GM23338 (cell line): ENCODE data around the gene MYO9A. TPM values are rescaled to one million over a fixed set of nuclear protein-coding genes. Genes with fewer than 3 reads are reported as not detected.

Source experiments
- ATAC-seq: fragments of 200-7000 bp; cut with Tn5 transposase; 3 replicates; pipeline ENCODE4 v1.9.1; 2020
- DNase-seq: peaks from one replicate; pipeline ENCODE4 v3.0.0-alpha.2; 2015; ENCODE audit warnings: low spot score
- H2AFZ ChIP-seq: fragments of 200-600 bp; sonication (generic); 2 replicates; pipeline ENCODE4 v1.8.0; 2016; ENCODE audit warnings: antibody characterized with exemption, mild to moderate bottlenecking, moderate library complexity
- H3F3A ChIP-seq: fragments of 200-600 bp; sonication (generic); replicated peaks from 2 replicates; pipeline ENCODE4 v1.8.0; 2017; ENCODE audit warnings: antibody characterized with exemption, mixed run types, low read depth
- H3K27ac ChIP-seq: fragments of 200-600 bp; sonication (generic); 2 replicates; pipeline ENCODE4 v1.6.1; 2016; ENCODE audit warnings: low read depth
- H3K27me3 ChIP-seq: fragments of 200-600 bp; sonication (generic); 2 replicates; pipeline ENCODE4 v1.8.0; 2016; ENCODE audit warnings: mild to moderate bottlenecking, mixed run types, moderate library complexity; ENCODE audit not compliant: insufficient read depth
- H3K36me3 ChIP-seq: fragments of 200-600 bp; sonication (generic); 2 replicates; pipeline ENCODE4 v1.8.0; 2016; ENCODE audit warnings: mild to moderate bottlenecking; ENCODE audit not compliant: insufficient read depth
- H3K4me1 ChIP-seq: fragments of 200-600 bp; sonication (generic); 2 replicates; pipeline ENCODE4 v1.8.0; 2016; ENCODE audit warnings: mild to moderate bottlenecking, moderate library complexity; ENCODE audit not compliant: insufficient read depth
- H3K4me2 ChIP-seq: fragments of 200-600 bp; sonication (generic); 2 replicates; pipeline ENCODE4 v1.7.1; 2017; ENCODE audit warnings: mixed run types
- H3K4me3 ChIP-seq: fragments of 200-600 bp; sonication (generic); 2 replicates; pipeline ENCODE4 v1.6.1; 2016; ENCODE audit warnings: mixed run types
- H3K79me2 ChIP-seq: fragments of 200-600 bp; sonication (generic); replicated peaks from 2 replicates; pipeline ENCODE4 v1.8.0; 2017; ENCODE audit warnings: mild to moderate bottlenecking; ENCODE audit not compliant: insufficient read depth
- H3K9me2 ChIP-seq: fragments of 200-600 bp; sonication (generic); 2 replicates; pipeline ENCODE4 v1.8.0; 2017; ENCODE audit not compliant: insufficient read depth
- H4K20me1 ChIP-seq: fragments of 200-600 bp; sonication (generic); replicated peaks from 2 replicates; pipeline ENCODE4 v1.8.0; 2017; ENCODE audit warnings: mild to moderate bottlenecking; ENCODE audit not compliant: insufficient read depth
- H3K27ac Mint-ChIP-seq: 2 replicates; pipeline ENCODE4 v1.8.0; 2020; ENCODE audit warnings: inconsistent platforms, mild to moderate bottlenecking, moderate library complexity, mixed read lengths
- H3K27me3 Mint-ChIP-seq: 3 replicates; pipeline ENCODE4 v1.8.0; 2022; ENCODE audit warnings: low read depth, mild to moderate bottlenecking, moderate library complexity, mixed read lengths, inconsistent platforms; ENCODE audit not compliant: insufficient read depth, poor library complexity
- H3K36me3 Mint-ChIP-seq: 3 replicates; pipeline ENCODE4 v1.8.0; 2021; ENCODE audit warnings: low read depth, mild to moderate bottlenecking, inconsistent platforms, moderate library complexity, mixed read lengths
- H3K4me1 Mint-ChIP-seq: 3 replicates; pipeline ENCODE4 v1.8.0; 2020; ENCODE audit warnings: mild to moderate bottlenecking, inconsistent platforms, mixed read lengths
- H3K4me3 Mint-ChIP-seq: 3 replicates; pipeline ENCODE4 v1.8.0; 2021; ENCODE audit warnings: moderate library complexity, mild to moderate bottlenecking, inconsistent platforms, mixed read lengths
- H3K9me3 Mint-ChIP-seq: 3 replicates; pipeline ENCODE4 v1.8.0; 2020; ENCODE audit warnings: moderate library complexity, mild to moderate bottlenecking, inconsistent platforms, mixed read lengths
- CREB1 ChIP-seq: fragments of 250-450 bp; sonication (Bioruptor Pico); IDR thresholded peaks from 2 replicates; pipeline ENCODE4 v1.5.0; 2020; ENCODE audit warnings: low read depth, mild to moderate bottlenecking, moderate library complexity
- ETS1 ChIP-seq: IDR thresholded peaks from 2 replicates; pipeline ENCODE4 v1.6.1; 2016; ENCODE audit warnings: antibody characterized with exemption
- EZH2 ChIP-seq: fragments of 200-600 bp; sonication (generic); IDR thresholded peaks from one replicate; pipeline ENCODE4 v1.8.0; 2017; ENCODE audit warnings: antibody characterized with exemption, mild to moderate bottlenecking, low read depth; ENCODE audit not compliant: unreplicated experiment
- NANOG ChIP-seq: IDR thresholded peaks from 2 replicates; pipeline ENCODE4 v1.6.1; 2016; ENCODE audit warnings: antibody characterized with exemption, borderline replicate concordance
- POLR2AphosphoS5 ChIP-seq: IDR thresholded peaks from 2 replicates; pipeline ENCODE4 v1.6.1; 2016; ENCODE audit warnings: antibody characterized with exemption, low read depth
- REST ChIP-seq: IDR thresholded peaks from one replicate; pipeline ENCODE4 v1.6.1; 2018; ENCODE audit warnings: antibody characterized with exemption; ENCODE audit not compliant: unreplicated experiment
- STAT1 ChIP-seq: IDR thresholded peaks from one replicate; pipeline ENCODE4 v1.6.1; 2016; ENCODE audit warnings: antibody characterized with exemption; ENCODE audit not compliant: unreplicated experiment
- ZNF114 ChIP-seq: fragments of 250-450 bp; sonication (Bioruptor Pico); IDR thresholded peaks from 2 replicates; pipeline ENCODE4 v1.5.0; 2020; ENCODE audit warnings: mild to moderate bottlenecking, moderate library complexity
- polyA plus RNA-seq: library from polyadenylated mRNA; unstranded; fragments of >200 nt; fragmentation: Nextera tagmentation; extraction: Ambion mirVana; gene quantifications from 2 replicates; pipeline ENCODE4 v1.2.1, GENCODE V29; 2016
- total RNA-seq: library from RNA; depleted of rRNA; stranded (reverse); fragments of >200 nt; shearing (Covaris generic); gene quantifications from 2 replicates; pipeline ENCODE4 v1.2.3, GENCODE V29; 2014

Gene MYO9A
- total and polyA plus RNA-seq, 2 experiments from 2014 or later = 11.6 to 32.8 TPM

- TF ChIP-seq REST = no peak
- no peak for TF ChIP-seq ETS1
- no peak for TF ChIP-seq STAT1
Measured at GRCh38 chr15:72147418-72147817, 29.5 kb upstream of the MYO9A start (continued).

DNA sequence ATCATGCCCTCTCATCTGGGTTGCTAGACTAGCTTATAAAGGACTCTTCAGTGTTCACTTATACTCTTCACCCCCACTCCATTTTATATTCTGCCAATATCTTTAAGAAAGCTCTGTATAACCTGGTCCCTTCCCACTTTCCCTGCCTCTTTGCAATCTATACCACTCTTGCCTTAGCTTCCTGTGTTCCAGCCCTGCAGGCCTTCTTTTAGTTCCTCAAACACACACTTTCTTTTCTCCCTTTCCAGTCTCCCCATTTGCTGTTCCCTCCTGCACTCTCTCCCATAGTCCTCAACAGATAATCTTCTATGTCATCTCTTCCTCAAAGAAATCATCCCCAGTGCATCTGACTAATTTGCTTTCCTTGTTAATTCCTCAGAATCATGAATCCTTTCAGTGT is 29.0 kb upstream of the MYO9A start:
- DNase-seq = no peak
- H3K4me2 ChIP-seq = no peak overlapping the region
- no peak overlapping the region for H3K27ac Mint-ChIP-seq

More for the DNA sequence above, 29.0 kb upstream of the MYO9A start:
- Histone ChIP-seq H2AFZ (no peak overlapping the region), H4K20me1 (no peaks in the 10 kb centered on the region), H3K4me3 (no peak overlapping the region), H3K9me2 (no peaks in the 10 kb centered on the region), H3K79me2 (no peaks in the 10 kb centered on the region), H3K4me1 (no peaks in the 10 kb centered on the region), H3K36me3 (no peaks in the 10 kb centered on the region), H3K27ac (no peak overlapping the region), H3K27me3 (no peaks in the 10 kb centered on the region), H3F3A (no peaks in the 10 kb centered on the region)
- no peak for ATAC-seq
- Mint-ChIP-seq H3K4me1 (no peaks in the 10 kb centered on the region), H3K9me3 (no peaks in the 10 kb centered on the region), H3K36me3 (no peaks in the 10 kb centered on the region), H3K4me3 (no peak overlapping the region), H3K27me3 (peaks cover 6% of the 10 kb centered on the region)
- TF ChIP-seq POLR2AphosphoS5 (no peak), NANOG (no peak), REST (no peak), CREB1 (CRISPR knock-in tag) (no peak), ZNF114 (CRISPR knock-in tag) (no peak), EZH2 (no peak), STAT1 (no peak)
